ENCODE results near the gene TANC2.

DNA sequence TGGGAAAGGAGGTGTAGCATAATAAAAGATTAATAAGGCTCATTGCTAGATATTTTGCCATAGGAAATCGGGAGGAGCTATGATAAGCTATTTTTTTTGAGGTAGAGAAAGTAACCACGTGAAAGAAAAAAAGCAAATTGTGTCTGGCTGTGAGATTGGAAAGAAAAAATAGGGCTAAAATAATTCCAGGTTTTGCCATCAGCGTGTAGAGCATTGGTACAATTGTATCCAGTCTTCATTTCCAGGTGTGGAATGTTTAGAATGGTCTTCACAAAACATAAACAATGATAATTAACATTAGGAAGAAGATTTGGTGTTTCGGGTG is 1.1 kb downstream of the TANC2 start:
- no peak for TF ChIP-seq EZH2 (IDR thresholded peaks at IDR 0.05)
- TF ChIP-seq POLR2AphosphoS5 (IDR thresholded peaks at IDR 0.05; ENCODE audit: borderline replicate concordance, low read depth, low read length): no peak
